GM21576 (cell line): ENCODE measurements around the gene ANKRD9.

ENCODE experiments used
- ATAC-seq: cut with Tn5 transposase; IDR thresholded peaks from one replicate; pipeline ENCODE4 v1.9.1; 2021; ENCODE audit warnings: mild to moderate bottlenecking, moderate library complexity; ENCODE audit not compliant: unreplicated experiment

The ANKRD9 gene

GRCh38 chr14:102499401-102500157, 10.0 kb downstream of the ANKRD9 start:
- no peak for ATAC-seq

- no peak for ATAC-seq
Observed at GRCh38 chr14:102498678-102499265, 10.8 kb downstream of the ANKRD9 start.

- ATAC-seq: no peak
Observed at GRCh38 chr14:102497998-102498677, 11.4 kb downstream of the ANKRD9 start.

- ATAC-seq: no peak
Observed at GRCh38 chr14:102496958-102497744, 12.4 kb downstream of the ANKRD9 start.

GRCh38 chr14:102496331-102496691, 13.3 kb downstream of the ANKRD9 start:
- no peak for ATAC-seq

GRCh38 chr14:102495491-102496330, 13.9 kb downstream of the ANKRD9 start:
- no peak for ATAC-seq

- ATAC-seq: no peak
Observed at GRCh38 chr14:102493585-102493984, 16.0 kb downstream of the ANKRD9 start.

- ATAC-seq: no peak
Observed at GRCh38 chr14:102493096-102493495, 16.5 kb downstream of the ANKRD9 start.

- no peak for ATAC-seq
Observed at GRCh38 chr14:102492531-102492910, 17.1 kb downstream of the ANKRD9 start.

- ATAC-seq: no peak
Observed at GRCh38 chr14:102491786-102492530, 17.6 kb downstream of the ANKRD9 start.

GRCh38 chr14:102491366-102491765, 18.2 kb downstream of the ANKRD9 start:
- no peak for ATAC-seq

GRCh38 chr14:102490456-102490855, 19.1 kb downstream of the ANKRD9 start:
- no peak for ATAC-seq

GRCh38 chr14:102487204-102487577, 22.4 kb downstream of the ANKRD9 start:
- ATAC-seq: no peak

- ATAC-seq: no peak
Observed at GRCh38 chr14:102486513-102487203, 22.9 kb downstream of the ANKRD9 start.

GRCh38 chr14:102485693-102486512, 23.7 kb downstream of the ANKRD9 start:
- no peak for ATAC-seq

GRCh38 chr14:102484316-102484715, 25.3 kb downstream of the ANKRD9 start:
- ATAC-seq: no peak

GRCh38 chr14:102481791-102482238, 27.8 kb downstream of the ANKRD9 start:
- ATAC-seq: no peak

- no peak for ATAC-seq
Observed at GRCh38 chr14:102481371-102481770, 28.2 kb downstream of the ANKRD9 start.
